Measurements from ENCODE around the gene XIRP1. TPM values are rescaled to one million over a fixed set of nuclear protein-coding genes. Genes with fewer than 3 reads are reported as not detected.

XIRP1 gene
- total RNA-seq, 4 donors from 2014 or later, result not detected

DNA sequence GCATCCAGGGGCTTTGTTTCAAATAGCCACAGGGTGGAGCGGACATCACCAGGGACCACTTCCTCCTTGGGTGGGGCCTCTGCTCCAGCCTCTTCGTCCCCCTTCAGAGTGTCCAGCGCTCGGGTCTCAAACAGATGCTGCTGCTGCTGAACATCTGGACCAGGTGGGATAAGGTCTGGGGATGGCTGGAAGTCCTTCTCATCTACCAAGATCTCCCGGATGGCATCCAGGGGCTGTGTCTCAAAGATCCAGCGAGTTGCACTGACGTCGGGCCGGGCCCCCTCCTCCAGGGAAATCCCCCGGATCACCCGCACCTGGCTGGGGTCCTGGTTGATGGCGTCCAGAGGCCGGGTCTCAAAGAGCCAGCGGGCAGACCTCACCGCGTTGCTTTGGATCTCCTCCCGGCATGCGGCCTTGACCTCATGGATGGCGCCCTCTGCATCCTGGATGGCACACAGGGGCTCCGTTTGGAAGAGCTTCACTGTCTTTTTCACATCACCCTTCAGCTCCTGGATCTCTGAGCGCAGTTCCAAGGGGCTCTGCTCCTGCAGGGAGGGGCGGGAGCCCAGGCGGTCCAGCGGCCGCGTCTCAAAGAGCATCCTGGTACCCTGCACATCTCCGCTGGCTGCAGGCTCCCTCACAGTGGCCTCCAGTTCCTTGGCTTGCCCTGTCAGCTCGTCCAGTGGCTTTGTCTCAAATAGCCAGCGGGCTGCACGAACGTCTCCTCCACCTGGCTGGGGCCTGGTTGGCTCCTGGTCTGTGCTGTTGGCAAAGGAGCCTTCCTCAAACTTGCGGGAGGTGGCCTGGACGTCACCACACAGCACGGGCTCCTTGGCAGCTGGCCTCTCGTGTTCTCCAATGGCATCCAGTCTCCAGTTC, 3.9 kb downstream of the XIRP1 start:
- no peak for TF ChIP-seq CTCF (IDR thresholded peaks at IDR 0.05; ENCODE audit: low read depth)

- no peak for TF ChIP-seq CTCF (IDR thresholded peaks at IDR 0.05; ENCODE audit: low read depth)
Observed at GRCh38 chr3:39187372-39188155, 4.8 kb downstream of the XIRP1 start.

- TF ChIP-seq CTCF (IDR thresholded peaks at IDR 0.05; ENCODE audit: low read depth), result no peak
Observed at GRCh38 chr3:39186692-39187151, 5.7 kb downstream of the XIRP1 start.

DNA sequence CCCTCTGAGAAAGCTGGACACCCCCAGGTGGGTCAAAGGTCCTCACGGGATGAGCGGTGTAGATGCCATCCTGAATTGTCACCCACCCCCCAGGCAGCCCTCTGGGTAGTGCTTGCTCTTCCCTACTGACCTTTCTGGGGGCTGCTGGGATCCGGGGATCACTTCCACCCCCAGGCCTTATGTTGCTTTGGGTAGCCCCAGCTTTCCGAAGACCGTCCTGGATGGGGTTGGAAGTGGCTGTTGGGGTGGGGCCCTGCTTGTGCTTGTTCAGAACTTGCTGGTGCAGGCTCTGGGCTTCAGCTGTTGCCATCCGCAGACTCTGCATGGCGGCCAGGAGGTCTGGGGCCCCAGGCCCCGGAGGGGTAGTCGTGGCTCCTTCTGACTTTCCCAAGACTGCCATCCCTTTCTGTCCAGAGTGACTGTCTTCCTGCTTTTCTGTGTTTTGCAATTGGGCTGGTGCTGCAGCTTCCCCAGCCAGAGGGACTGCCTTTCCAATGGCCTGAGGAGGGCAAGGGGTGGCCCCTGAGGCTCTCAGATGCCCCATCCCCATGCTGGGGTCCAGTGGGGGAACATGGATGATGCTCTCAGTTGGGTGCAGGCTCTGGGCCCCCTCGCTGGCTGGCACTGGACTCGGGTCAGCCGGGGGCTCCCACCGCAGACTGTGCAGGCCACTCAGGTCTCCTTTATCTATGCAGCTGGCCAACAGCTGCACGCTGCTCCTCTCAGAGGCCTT, 6.3 kb downstream of the XIRP1 start:
- TF ChIP-seq CTCF (IDR thresholded peaks at IDR 0.05; ENCODE audit: low read depth), result no peak

DNA sequence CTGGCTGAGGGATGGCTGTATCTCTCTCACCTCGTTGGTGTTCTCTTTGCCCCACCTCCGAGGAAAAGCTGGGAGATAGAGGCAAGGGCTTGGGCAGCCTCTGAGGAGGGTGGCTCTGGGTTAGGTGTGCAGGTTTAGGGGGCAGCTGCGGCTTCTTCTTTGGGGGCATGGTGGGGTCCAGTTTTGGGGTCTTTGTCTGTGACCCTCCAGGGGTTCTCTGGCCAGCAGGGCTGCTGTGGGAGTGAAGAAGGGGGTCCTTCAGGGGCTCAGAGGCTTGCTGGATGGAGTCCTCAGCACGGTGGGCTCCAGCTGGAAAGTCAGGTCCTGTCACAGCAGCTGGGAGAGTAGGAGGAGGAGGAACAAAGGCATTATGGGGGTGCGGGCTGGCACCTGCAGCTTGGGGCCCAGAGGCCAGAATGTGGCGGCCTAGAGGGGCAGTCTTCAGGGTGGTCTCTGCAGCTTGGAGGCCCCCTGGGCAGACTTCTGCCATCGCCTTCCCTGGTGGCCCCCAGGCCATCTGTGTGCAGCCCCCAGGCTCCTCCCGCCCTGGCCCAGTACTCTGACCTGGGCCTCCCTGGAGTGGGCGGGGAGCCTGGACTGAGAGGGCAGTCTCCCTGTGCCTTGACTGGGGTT, 7.0 kb downstream of the XIRP1 start:
- no peak for TF ChIP-seq CTCF (IDR thresholded peaks at IDR 0.05; ENCODE audit: low read depth)

DNA sequence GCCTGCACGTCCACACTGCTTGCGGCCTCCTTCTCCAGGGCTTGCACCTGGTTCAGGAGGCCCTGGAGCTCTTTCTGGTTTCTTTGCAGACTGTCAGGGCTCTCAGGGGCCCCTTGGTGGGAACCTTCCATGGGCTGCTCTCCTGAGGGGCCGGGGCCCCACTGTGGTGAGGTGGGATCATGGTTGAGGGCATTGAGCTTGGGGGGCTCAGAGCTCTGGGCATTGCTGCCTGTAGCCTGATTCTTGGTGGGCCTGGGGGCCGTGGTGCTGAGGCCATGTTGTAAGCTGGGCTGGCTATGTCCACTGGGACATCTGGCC, 7.5 kb downstream of the XIRP1 start:
- TF ChIP-seq CTCF (IDR thresholded peaks at IDR 0.05; ENCODE audit: low read depth), result no peak
